ENCODE data around the gene TGFB1. TPM values are rescaled to one million over a fixed set of nuclear protein-coding genes. Genes with fewer than 3 reads are reported as not detected.

TGFB1 gene
- total and polyA plus RNA-seq, 2 of the 13 experiments (the other 11 are each of a cell fraction or from before 2014, with no cell fraction given), result 4.1 to 5.4 TPM

GRCh38 chr19:41353466-41354342 is at the start of gene TGFB1 (continued):
- TF ChIP-seq HMGXB4 (CRISPR knock-in tag; IDR thresholded peaks at IDR 0.05; ENCODE audit: borderline replicate concordance in 1 of 2, low read depth in 1 of 2) (peak in 1 of 2 experiments; percentile 85; a peak in 3 of 4 replicates), ZNF20 (CRISPR knock-in tag; IDR thresholded peaks at IDR 0.05) (no peak), ZNF460 (CRISPR knock-in tag; IDR thresholded peaks at IDR 0.05; ENCODE audit: borderline replicate concordance) (no peak), RAD21 (CRISPR knock-in tag; IDR thresholded peaks at IDR 0.05) (peak; percentile 29; the same call in 1 of the 2 replicates), NFYB (CRISPR knock-in tag; IDR thresholded peaks at IDR 0.05) (no peak), HIVEP1 (CRISPR knock-in tag; IDR thresholded peaks at IDR 0.05) (no peak), MXI1 (IDR thresholded peaks at IDR 0.05; ENCODE audit: borderline replicate concordance, low read depth, low read length) (no peak; the same call in 2 of the 3 replicates), MIER2 (CRISPR knock-in tag; IDR thresholded peaks at IDR 0.05) (no peak), ZBTB2 (CRISPR knock-in tag; IDR thresholded peaks at IDR 0.05; ENCODE audit: low read depth) (peak; percentile 52; the same call in 1 of the 2 replicates), ZNF142 (CRISPR knock-in tag; IDR thresholded peaks at IDR 0.05) (no peak), ZNF564 (CRISPR knock-in tag; IDR thresholded peaks at IDR 0.05) (no peak), ZBTB46 (CRISPR knock-in tag; IDR thresholded peaks at IDR 0.05; ENCODE audit: borderline replicate concordance) (no peak), ZNF772 (CRISPR knock-in tag; IDR thresholded peaks at IDR 0.05) (no peak), ZNF782 (CRISPR knock-in tag; IDR thresholded peaks at IDR 0.05; ENCODE audit: borderline replicate concordance) (no peak), SPEN (CRISPR knock-in tag; IDR thresholded peaks at IDR 0.05; ENCODE audit: low read depth) (peak; percentile 45; the same call in 1 of the 2 replicates), CENPBD1 (CRISPR knock-in tag; IDR thresholded peaks at IDR 0.05; ENCODE audit: borderline replicate concordance, low read depth) (no peak)

Measured in HepG2 (cell line).